IMR-90 (cell line): Measurements from ENCODE around the gene ZSCAN16. TPM values are rescaled to one million over a fixed set of nuclear protein-coding genes. Genes with fewer than 3 reads are reported as not detected.

Experiments
- ATAC-seq: fragments of 200-7000 bp; cut with Tn5 transposase; 2 replicates; pipeline ENCODE4 v1.9.1; 2020; ENCODE audit warnings: low read depth, mild to moderate bottlenecking, moderate library complexity
- BruUV-seq: library from RNA; stranded (reverse); fragments of 400-500 nt; replicated peaks from 2 replicates; lab custom pipeline; 2021; lab: Mats Ljungman, UMichigan
- CTCF ChIA-PET: fragments of 300-600 bp; formaldehyde crosslinking; extraction: SDS; loops from one replicate; lab custom pipeline; 2021; ENCODE audit warnings: antibody characterized with exemption; lab: Yijun Ruan, JAX
- POLR2A ChIA-PET: fragments of 300-600 bp; sonication (Branson Sonifier 250); formaldehyde crosslinking; loops from one replicate; lab custom pipeline; 2022; ENCODE audit warnings: antibody characterized with exemption; ENCODE audit not compliant: unreplicated experiment; lab: Charles Lee
- DNase-seq: peaks from one replicate; pipeline ENCODE4 v3.0.0; 2013
- H2AFZ ChIP-seq: replicated peaks from 2 replicates; pipeline ENCODE3; 2013; ENCODE audit warnings: low read length, mild to moderate bottlenecking; ENCODE audit not compliant: poor library complexity
- H2AK5ac ChIP-seq: 2 replicates; pipeline ENCODE4 v1.6.1; 2013; ENCODE audit warnings: low read depth, low read length, inconsistent platforms
- H2AK9ac ChIP-seq: replicated peaks from 2 replicates; pipeline ENCODE3; 2013; ENCODE audit warnings: mild to moderate bottlenecking, low read depth, low read length, moderate library complexity; ENCODE audit not compliant: poor library complexity
- H2BK120ac ChIP-seq: 2 replicates; pipeline ENCODE4 v1.6.1; 2013; ENCODE audit warnings: low read depth, low read length, inconsistent platforms
- H2BK15ac ChIP-seq: 3 replicates; pipeline ENCODE4 v1.6.1; 2013; ENCODE audit warnings: low read depth, low read length, inconsistent platforms
- H2BK20ac ChIP-seq: 2 replicates; pipeline ENCODE4 v1.6.1; 2013; ENCODE audit warnings: low read depth, mild to moderate bottlenecking, inconsistent platforms, low read length, moderate library complexity
- H2BK5ac ChIP-seq: 2 replicates; pipeline ENCODE4 v1.6.1; 2013; ENCODE audit warnings: mild to moderate bottlenecking, low read depth, low read length, inconsistent platforms; ENCODE audit not compliant: poor library complexity, severe bottlenecking
- H3K14ac ChIP-seq: replicated peaks from 2 replicates; pipeline ENCODE4 v1.6.1; 2013; ENCODE audit warnings: low read depth, low read length, inconsistent platforms
- H3K18ac ChIP-seq: 2 replicates; pipeline ENCODE4 v1.6.1; 2013; ENCODE audit warnings: low read depth, low read length, control low read depth
- H3K23ac ChIP-seq: 2 replicates; pipeline ENCODE4 v1.6.1; 2013; ENCODE audit warnings: low read depth, low read length, inconsistent platforms
- H3K27ac ChIP-seq: 2 replicates; pipeline ENCODE4 v1.5.1; 2013; ENCODE audit warnings: mild to moderate bottlenecking, control low read depth, low read length; ENCODE audit not compliant: insufficient read depth
- H3K27me3 ChIP-seq: 2 replicates; pipeline ENCODE4 v1.6.1; 2013; ENCODE audit warnings: low read length; ENCODE audit not compliant: control insufficient read depth, insufficient read depth
- H3K36me3 ChIP-seq: 2 replicates; pipeline ENCODE4 v1.6.1; 2013; ENCODE audit warnings: low read length, mixed read lengths; ENCODE audit not compliant: control insufficient read depth, insufficient read depth
- H3K4ac ChIP-seq: 2 replicates; pipeline ENCODE4 v1.6.1; 2013; ENCODE audit warnings: low read depth, low read length, inconsistent platforms
- H3K4me1 ChIP-seq: 2 replicates; pipeline ENCODE4 v1.6.1; 2013; ENCODE audit warnings: low read length, mixed read lengths; ENCODE audit not compliant: control insufficient read depth, insufficient read depth
- H3K4me2 ChIP-seq: 2 replicates; pipeline ENCODE4 v1.6.1; 2013; ENCODE audit warnings: low read depth, mild to moderate bottlenecking, control low read depth, low read length, moderate library complexity
- H3K4me3 ChIP-seq: 2 replicates; pipeline ENCODE4 v1.5.1; 2013; ENCODE audit warnings: low read depth, mild to moderate bottlenecking, control low read depth, low read length, moderate library complexity; ENCODE audit not compliant: insufficient read depth
- H3K56ac ChIP-seq: 2 replicates; pipeline ENCODE4 v1.6.1; 2013; ENCODE audit warnings: low read length, inconsistent platforms; ENCODE audit not compliant: insufficient read depth; ENCODE audit errors: extremely low read depth
- H3K79me1 ChIP-seq, 2 experiments: 2 replicates each; pipeline ENCODE4 v1.6.1; 2013; ENCODE audit warnings: low read length in 2 of 2, inconsistent platforms in 1 of 2, low read depth in 1 of 2
- H3K9ac ChIP-seq: 2 replicates; pipeline ENCODE4 v1.6.1; 2013; ENCODE audit warnings: low read depth, low read length, control low read depth
- H3K9me1 ChIP-seq: 2 replicates; pipeline ENCODE4 v1.6.1; 2013; ENCODE audit warnings: low read length, inconsistent platforms; ENCODE audit not compliant: insufficient read depth
- H3K9me3 ChIP-seq: 2 replicates; pipeline ENCODE4 v1.6.1; 2013; ENCODE audit warnings: low read length; ENCODE audit not compliant: control insufficient read depth, insufficient read depth
- H4K20me1 ChIP-seq: 2 replicates; pipeline ENCODE4 v1.6.1; 2013; ENCODE audit warnings: low read length, inconsistent platforms; ENCODE audit not compliant: insufficient read depth
- H4K5ac ChIP-seq: 2 replicates; pipeline ENCODE4 v1.6.1; 2013; ENCODE audit warnings: mild to moderate bottlenecking, low read depth, low read length, control low read depth
- H4K8ac ChIP-seq, 2 experiments: 2 replicates each; pipeline ENCODE4 v1.6.1; 2013; ENCODE audit warnings: low read depth in 2 of 2, low read length in 2 of 2, control low read depth in 1 of 2, inconsistent platforms in 1 of 2
- H4K91ac ChIP-seq: 2 replicates; pipeline ENCODE4 v1.6.1; 2013; ENCODE audit warnings: low read depth, low read length, inconsistent platforms; ENCODE audit not compliant: insufficient read depth
- BHLHE40 ChIP-seq: fragments of 150-350 bp; IDR thresholded peaks from 2 replicates; pipeline ENCODE4 v1.6.1; 2016; ENCODE audit warnings: mild to moderate bottlenecking, low read depth, low read length
- CEBPB ChIP-seq: IDR thresholded peaks from 2 replicates; pipeline ENCODE4 v1.6.1; 2012; ENCODE audit warnings: low read depth, low read length, improper control_type of control experiment
- CHD1 ChIP-seq: IDR thresholded peaks from 2 replicates; pipeline ENCODE4 v1.6.1; 2012; ENCODE audit warnings: low read depth, low read length, improper control_type of control experiment
- ELK1 ChIP-seq: fragments of 150-350 bp; IDR thresholded peaks from 2 replicates; pipeline ENCODE4 v1.6.1; 2016; ENCODE audit warnings: low read depth, mild to moderate bottlenecking, low read length, moderate library complexity, borderline replicate concordance
- FOS ChIP-seq: fragments of 150-350 bp; IDR thresholded peaks from 2 replicates; pipeline ENCODE4 v1.6.1; 2016; ENCODE audit warnings: low read depth, low read length
- MAFK ChIP-seq: IDR thresholded peaks from 2 replicates; pipeline ENCODE4 v1.6.1; 2012; ENCODE audit warnings: low read depth, low read length, improper control_type of control experiment
- MAZ ChIP-seq: IDR thresholded peaks from 2 replicates; pipeline ENCODE4 v1.6.1; 2012; ENCODE audit warnings: low read depth, mild to moderate bottlenecking, low read length, improper control_type of control experiment, moderate library complexity, borderline replicate concordance
- MXI1 ChIP-seq: IDR thresholded peaks from 2 replicates; pipeline ENCODE4 v1.6.1; 2012; ENCODE audit warnings: low read depth, mild to moderate bottlenecking, low read length, moderate library complexity, borderline replicate concordance
- NFE2L2 ChIP-seq: fragments of 150-350 bp; IDR thresholded peaks from 2 replicates; pipeline ENCODE4 v1.6.1; 2016; ENCODE audit warnings: low read depth, mild to moderate bottlenecking, low read length
- POLR2A ChIP-seq: IDR thresholded peaks from 2 replicates; pipeline ENCODE4 v1.6.1; 2012; ENCODE audit warnings: mild to moderate bottlenecking, low read depth, low read length
- RAD21 ChIP-seq: IDR thresholded peaks from 2 replicates; pipeline ENCODE4 v1.6.1; 2012; ENCODE audit warnings: low read length, improper control_type of control experiment
- RCOR1 ChIP-seq: IDR thresholded peaks from 2 replicates; pipeline ENCODE4 v1.6.1; 2012; ENCODE audit warnings: mild to moderate bottlenecking, low read length, improper control_type of control experiment; ENCODE audit not compliant: insufficient replicate concordance
- RFX5 ChIP-seq: IDR thresholded peaks from 2 replicates; pipeline ENCODE4 v1.8.0; 2012; ENCODE audit warnings: low read depth, mild to moderate bottlenecking, low read length, moderate library complexity
- SMC3 ChIP-seq: fragments of 150-350 bp; IDR thresholded peaks from 2 replicates; pipeline ENCODE4 v1.6.1; 2016; ENCODE audit warnings: low read depth, mild to moderate bottlenecking, antibody characterized with exemption, low read length, moderate library complexity
- WGBS, 2 experiments: methylation state at CpG; one replicate each; pipeline versions ENCODE4 v1.1.5 to v1.1.7; 2013; ENCODE audit warnings: missing lambda C conversion rate in 2 of 2; ENCODE audit not compliant: insufficient read length in 1 of 2; ENCODE audit errors: extremely low coverage in 2 of 2; 5-methylcytosine and 5-hydroxymethylcytosine counted together
- dilution Hi-C: fragments of 300-500 bp; cut with HindIII; formaldehyde crosslinking; loops from one replicate; pipeline ENCODE4 v1.14.3; 2018; ENCODE audit warnings: low sequenced_read_pairs; ENCODE audit not compliant: unreplicated experiment
- in situ Hi-C: fragments of 300-500 bp; cut with MboI; formaldehyde crosslinking; loops from 3 replicates; pipeline ENCODE4 v1.14.3; 2019; ENCODE audit warnings: low sequenced_read_pairs, inconsistent platforms, mixed read lengths
- intact Hi-C: fragments of 100-400 bp; cut with micrococcal nuclease; formaldehyde crosslinking; loops from 2 replicates; pipeline ENCODE4 v1.10.0; 2022
- polyA plus RNA-seq, 3 experiments: library from polyadenylated mRNA; depleted of rRNA; stranded (reverse); fragments of >200 nt; gene quantifications; 2 replicates each; pipeline ENCODE4 v1.2.3, GENCODE V29; 2012; ENCODE audit warnings: low replicate concordance in 1 of 3
- total RNA-seq: library from RNA; depleted of rRNA; stranded (reverse); fragments of >200 nt; gene quantifications from 2 replicates; pipeline ENCODE4 v1.2.3, GENCODE V29; 2012
- TF ChIP-seq, protein P1 (sequence below): conservative IDR thresholded peaks from 2 replicates; pipeline ENCODE4 v1.5.1; 2012; ENCODE audit warnings: mild to moderate bottlenecking, low read depth, low read length, improper control_type of control experiment
- TF ChIP-seq, protein P2 (sequence below): fragments of 150-350 bp; IDR thresholded peaks from 2 replicates; pipeline ENCODE4 v1.6.1; 2017; ENCODE audit warnings: mild to moderate bottlenecking, antibody characterized with exemption, low read length, low read depth

ZSCAN16 gene
- total and polyA plus RNA-seq, 2 of the 4 experiments (the other 2 are of a cell fraction) = 1.8 to 3.0 TPM

DNA sequence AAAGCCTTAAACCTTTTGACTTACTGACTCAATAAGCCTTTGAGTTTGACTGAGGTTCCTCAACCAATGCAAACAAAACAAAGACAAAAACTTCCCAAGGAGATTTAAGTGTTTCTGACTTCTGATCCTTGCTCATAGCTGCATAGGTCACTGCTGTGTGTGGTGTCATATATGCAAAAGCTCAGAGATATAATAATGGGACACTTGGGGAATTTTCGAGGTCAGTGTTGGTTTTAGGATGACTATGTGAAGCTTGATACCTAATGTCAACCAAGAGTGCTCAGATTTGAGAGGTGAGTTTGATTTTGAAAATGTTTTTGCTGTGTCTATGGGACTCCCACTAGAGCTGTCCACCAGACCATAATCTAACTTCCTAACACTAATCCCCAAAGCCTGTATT, 43.5 kb downstream of the ZSCAN16 start:
- Histone ChIP-seq H3K9me3 (no peaks in the 10 kb centered on the region), H3K56ac (no peak overlapping the region), H3K14ac (no peak overlapping the region), H4K5ac (no peak overlapping the region), H4K8ac (no peak overlapping the region), H2BK5ac (no peak overlapping the region), H2BK120ac (no peak overlapping the region), H3K9me1 (no peaks in the 10 kb centered on the region), H4K20me1 (no peaks in the 10 kb centered on the region), H2BK20ac (no peak overlapping the region), H2AK5ac (no peak overlapping the region), H3K4me3 (no peak overlapping the region), H3K4me1 (no peaks in the 10 kb centered on the region; the same call in 1 of the 2 replicates), H3K9ac (no peak overlapping the region), H3K18ac (no peak overlapping the region), H3K36me3 (no peaks in the 10 kb centered on the region), H3K27me3 (no peaks in the 10 kb centered on the region), H2AFZ (no peak overlapping the region), H3K4me2 (no peak overlapping the region), H2BK15ac (no peak overlapping the region), H3K23ac (no peak overlapping the region), H2AK9ac (no peak overlapping the region), H3K79me1 (peaks cover 0 to 3% of the 10 kb centered on the region in 2 experiments; a peak in 1 of 4 replicates), H3K4ac (no peak overlapping the region), H3K27ac (no peak overlapping the region), H4K91ac (no peak overlapping the region)
- ChIA-PET POLR2A (no interaction called here), CTCF (no interaction called here)
- no peak for ATAC-seq
- dilution Hi-C loops = no loop called here
- in situ Hi-C loops = no loop called here
- intact Hi-C loops = no loop called here
- no TSS peak for BruUV-seq
- DNase-seq = no peak
- WGBS, 2 experiments = no CpG with 5 or more reads among the region's 1 CpG
- TF ChIP-seq MXI1 (no peak), RAD21 (no peak), NFE2L2 (no peak), MAZ (no peak), MAFK (no peak), CHD1 (no peak), FOS (no peak), BHLHE40 (no peak), RFX5 (no peak), CEBPB (no peak), RCOR1 (no peak), SMC3 (no peak), POLR2A (no peak), ELK1 (no peak)
- TF ChIP-seq, protein P1, sequence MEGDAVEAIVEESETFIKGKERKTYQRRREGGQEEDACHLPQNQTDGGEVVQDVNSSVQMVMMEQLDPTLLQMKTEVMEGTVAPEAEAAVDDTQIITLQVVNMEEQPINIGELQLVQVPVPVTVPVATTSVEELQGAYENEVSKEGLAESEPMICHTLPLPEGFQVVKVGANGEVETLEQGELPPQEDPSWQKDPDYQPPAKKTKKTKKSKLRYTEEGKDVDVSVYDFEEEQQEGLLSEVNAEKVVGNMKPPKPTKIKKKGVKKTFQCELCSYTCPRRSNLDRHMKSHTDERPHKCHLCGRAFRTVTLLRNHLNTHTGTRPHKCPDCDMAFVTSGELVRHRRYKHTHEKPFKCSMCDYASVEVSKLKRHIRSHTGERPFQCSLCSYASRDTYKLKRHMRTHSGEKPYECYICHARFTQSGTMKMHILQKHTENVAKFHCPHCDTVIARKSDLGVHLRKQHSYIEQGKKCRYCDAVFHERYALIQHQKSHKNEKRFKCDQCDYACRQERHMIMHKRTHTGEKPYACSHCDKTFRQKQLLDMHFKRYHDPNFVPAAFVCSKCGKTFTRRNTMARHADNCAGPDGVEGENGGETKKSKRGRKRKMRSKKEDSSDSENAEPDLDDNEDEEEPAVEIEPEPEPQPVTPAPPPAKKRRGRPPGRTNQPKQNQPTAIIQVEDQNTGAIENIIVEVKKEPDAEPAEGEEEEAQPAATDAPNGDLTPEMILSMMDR = no peak
- TF ChIP-seq, protein P2, sequence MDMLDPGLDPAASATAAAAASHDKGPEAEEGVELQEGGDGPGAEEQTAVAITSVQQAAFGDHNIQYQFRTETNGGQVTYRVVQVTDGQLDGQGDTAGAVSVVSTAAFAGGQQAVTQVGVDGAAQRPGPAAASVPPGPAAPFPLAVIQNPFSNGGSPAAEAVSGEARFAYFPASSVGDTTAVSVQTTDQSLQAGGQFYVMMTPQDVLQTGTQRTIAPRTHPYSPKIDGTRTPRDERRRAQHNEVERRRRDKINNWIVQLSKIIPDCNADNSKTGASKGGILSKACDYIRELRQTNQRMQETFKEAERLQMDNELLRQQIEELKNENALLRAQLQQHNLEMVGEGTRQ = no peak
